ENCODE results near the gene COL3A1.

DNA sequence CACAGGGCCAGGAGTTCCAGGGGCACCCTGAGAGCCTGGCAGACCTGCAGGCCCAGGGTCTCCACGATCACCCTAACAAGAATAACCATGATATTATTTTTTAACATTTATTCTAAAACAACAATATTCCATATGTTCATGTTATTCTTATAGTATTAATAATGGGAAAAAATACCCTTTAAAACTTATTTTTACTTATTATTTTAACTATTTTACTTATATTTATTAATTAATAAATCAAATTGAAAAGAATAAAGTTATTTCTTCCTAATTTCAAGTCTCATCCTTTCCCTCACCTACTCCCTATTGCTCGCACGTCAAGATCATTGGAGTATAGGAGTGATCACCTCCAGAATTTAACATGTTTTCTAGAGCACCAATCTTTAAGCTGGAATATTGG lies 71.7 kb downstream of the COL3A1 start:
- TF ChIP-seq ARNT (IDR thresholded peaks at IDR 0.05) (no peak), SUZ12 (IDR thresholded peaks at IDR 0.05) (no peak), SP1 (IDR thresholded peaks at IDR 0.05) (no peak), FOXK2 (IDR thresholded peaks at IDR 0.05) (no peak)

Measured in HEK293T (cell line).